HepG2 (cell line): Measurements from ENCODE around the gene VAMP5. TPM values are rescaled to one million over a fixed set of nuclear protein-coding genes. Genes with fewer than 3 reads are reported as not detected.

Source experiments
- ARNT2 ChIP-seq: sonication (generic); formaldehyde crosslinking; IDR thresholded peaks from 2 replicates; pipeline ENCODE4 v1.8.0; 2022; ENCODE audit warnings: mild to moderate bottlenecking, low read depth, missing genetic modification reagents, moderate library complexity
- CREB1 ChIP-seq, 2 experiments: fragments of 450-650 bp in 1 of 2; IDR thresholded peaks; 2 replicates each; pipeline ENCODE4 v1.6.1; 2016 to 2017; ENCODE audit warnings: control low read depth in 1 of 2, mild to moderate bottlenecking in 1 of 2, missing compliant biosample characterization in 1 of 2, missing genetic modification characterization in 1 of 2
- GTF3A ChIP-seq: sonication (generic); formaldehyde crosslinking; conservative IDR thresholded peaks from 2 replicates; pipeline ENCODE4 v1.4.0; 2020; ENCODE audit warnings: mild to moderate bottlenecking, missing genetic modification reagents
- HHEX ChIP-seq: IDR thresholded peaks from 2 replicates; pipeline ENCODE4 v1.6.1; 2016; ENCODE audit warnings: control low read depth
- HMG20A ChIP-seq: IDR thresholded peaks from 2 replicates; pipeline ENCODE4 v1.6.1; 2016; ENCODE audit warnings: borderline replicate concordance
- HMGA1 ChIP-seq: sonication (generic); formaldehyde crosslinking; conservative IDR thresholded peaks from 2 replicates; pipeline ENCODE4 v1.4.0; 2020; ENCODE audit warnings: missing genetic modification reagents
- NFE2L2 ChIP-seq: fragments of 150-350 bp; IDR thresholded peaks from 2 replicates; pipeline ENCODE4 v1.6.1; 2014; ENCODE audit warnings: low read length
- NFRKB ChIP-seq: fragments of 450-650 bp; IDR thresholded peaks from 2 replicates; pipeline ENCODE4 v1.6.1; 2017
- NFYB ChIP-seq: sonication (generic); formaldehyde crosslinking; IDR thresholded peaks from 2 replicates; pipeline ENCODE4 v1.4.0; 2020; ENCODE audit warnings: missing genetic modification reagents
- RFXANK ChIP-seq: IDR thresholded peaks from 2 replicates; pipeline ENCODE4 v1.6.1; 2016
- SIX4 ChIP-seq: sonication (generic); formaldehyde crosslinking; IDR thresholded peaks from 2 replicates; pipeline ENCODE4 v1.4.0; 2020; ENCODE audit warnings: missing genetic modification reagents
- ZEB1 ChIP-seq: IDR thresholded peaks from 2 replicates; pipeline ENCODE4 v1.6.1; 2012; ENCODE audit warnings: mild to moderate bottlenecking, low read depth, inconsistent platforms; ENCODE audit not compliant: insufficient replicate concordance
- ZFP90 ChIP-seq: sonication (generic); formaldehyde crosslinking; IDR thresholded peaks from 2 replicates; pipeline ENCODE4 v1.8.0; 2022; ENCODE audit warnings: missing genetic modification reagents, mild to moderate bottlenecking, inconsistent platforms, borderline replicate concordance
- ZNF253 ChIP-seq: sonication (generic); formaldehyde crosslinking; IDR thresholded peaks from 2 replicates; pipeline ENCODE4 v1.8.0; 2022; ENCODE audit warnings: mild to moderate bottlenecking, missing genetic modification reagents, borderline replicate concordance
- ZNF333 ChIP-seq: sonication (generic); formaldehyde crosslinking; IDR thresholded peaks from 2 replicates; pipeline ENCODE4 v1.4.0; 2020; ENCODE audit warnings: mild to moderate bottlenecking, missing genetic modification reagents, borderline replicate concordance
- ZNF510 ChIP-seq: sonication (generic); formaldehyde crosslinking; IDR thresholded peaks from 2 replicates; pipeline ENCODE4 v1.4.0; 2020; ENCODE audit warnings: low read depth, mild to moderate bottlenecking, missing genetic modification reagents
- ZNF784 ChIP-seq: sonication (generic); formaldehyde crosslinking; IDR thresholded peaks from 2 replicates; pipeline ENCODE4 v1.5.1; 2020; ENCODE audit warnings: missing genetic modification reagents, mild to moderate bottlenecking, borderline replicate concordance
- polyA plus RNA-seq, 8 experiments: library from polyadenylated mRNA; depleted of rRNA in 3 of 8; stranded (reverse) in 7 of 8; unstranded in 1 of 8; fragments of >200 nt; fragmentation: Illumina TruSeq in 4 of 8; extraction: Trizol in 4 of 8; gene quantifications; 2 replicates each; pipeline versions ENCODE4 v1.2.1 to v1.2.3, GENCODE V29; 2011 to 2016; ENCODE audit warnings: low read depth in 4 of 8, missing spikeins in 1 of 8, mixed read lengths in 1 of 8; ENCODE audit not compliant: insufficient read depth in 1 of 8
- total RNA-seq, 5 experiments: library from RNA; depleted of rRNA; stranded (reverse); fragments of >200 nt; fragmentation: Illumina TruSeq; extraction: Trizol; gene quantifications; 2 replicates each; pipeline ENCODE4 v1.2.3, GENCODE V29; 2016; ENCODE audit warnings: low read depth in 1 of 5
- TF ChIP-seq, protein P1 (sequence below): sonication (generic); formaldehyde crosslinking; IDR thresholded peaks from 2 replicates; pipeline ENCODE4 v1.5.1; 2020; ENCODE audit warnings: missing genetic modification reagents, mild to moderate bottlenecking, borderline replicate concordance
- TF ChIP-seq, protein P2 (sequence below): IDR thresholded peaks from 2 replicates; pipeline ENCODE4 v1.6.1; 2016; ENCODE audit warnings: low read depth
- TF ChIP-seq, protein P3 (sequence below): sonication (generic); formaldehyde crosslinking; conservative IDR thresholded peaks from 2 replicates; pipeline ENCODE4 v1.4.0; 2020; ENCODE audit warnings: missing genetic modification reagents
- TF ChIP-seq, protein P4 (sequence below): sonication (generic); formaldehyde crosslinking; IDR thresholded peaks from 2 replicates; pipeline ENCODE4 v1.4.0; 2020; ENCODE audit warnings: missing genetic modification reagents
- TF ChIP-seq, protein P5 (sequence below): conservative IDR thresholded peaks from 2 replicates; pipeline ENCODE4 v1.6.1; 2018; ENCODE audit warnings: missing genetic modification reagents

The VAMP5 gene
- total and polyA plus RNA-seq, 2 of the 13 experiments (the other 11 are each of a cell fraction or from before 2014, with no cell fraction given) = 7.2 to 56.7 TPM

DNA sequence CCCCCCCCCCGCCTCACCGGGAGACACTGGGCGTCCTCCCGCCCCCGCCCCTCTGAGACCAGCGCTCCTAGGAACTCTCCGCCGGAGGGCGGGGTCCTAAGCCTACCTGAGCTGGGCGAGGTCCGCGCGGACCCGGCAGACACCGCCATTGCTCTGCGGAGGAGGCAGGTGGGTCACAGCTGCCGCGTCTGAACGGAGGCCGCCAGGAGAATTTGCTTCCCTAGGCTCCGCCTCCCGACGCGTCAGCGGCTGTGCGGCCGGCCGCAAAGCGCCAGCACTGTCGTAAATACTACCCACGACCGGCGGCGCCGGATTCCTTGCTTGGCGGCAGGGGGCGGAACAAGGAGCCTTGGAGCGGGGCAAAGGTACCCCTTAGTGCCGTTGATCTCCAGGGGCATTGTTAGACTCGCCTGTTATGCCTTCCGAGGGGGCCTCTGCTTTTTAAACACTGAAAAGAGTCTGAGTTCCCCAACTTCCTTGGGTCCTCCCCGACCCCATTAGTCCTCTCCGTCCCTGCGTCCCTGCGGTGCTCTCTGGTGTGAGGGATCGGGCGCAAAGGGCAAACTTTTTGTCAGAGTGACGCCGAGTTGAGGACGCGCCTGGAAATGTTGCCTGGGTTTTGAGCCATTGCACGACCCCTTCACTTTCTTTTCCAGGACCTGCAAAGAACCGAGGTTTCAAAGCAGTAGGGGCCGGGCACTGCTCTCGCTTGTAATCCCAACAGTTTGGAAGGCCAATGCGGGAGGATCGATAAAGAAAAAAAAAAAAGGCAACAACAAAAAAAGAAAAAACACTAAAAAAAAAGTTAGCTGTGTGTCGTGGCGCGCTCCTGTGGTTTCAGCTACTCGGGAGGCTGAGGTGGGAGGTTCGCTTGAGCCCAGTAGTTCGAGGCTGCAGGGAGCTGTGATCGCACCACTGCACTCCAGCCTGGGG lies 22.7 kb upstream of the VAMP5 start, which contains the start of gene GGCX (continued):
- TF ChIP-seq ZEB1 (peak; percentile 76), SIX4 (0 out of 2 replicates have a peak, but pooled peaks have one; percentile 13), ZNF510 (CRISPR knock-in tag) (0 out of 2 replicates have a peak, but pooled peaks have one; percentile 63), HMG20A (CRISPR knock-in tag) (no peak; the same call in 1 of the 2 replicates), ARNT2 (CRISPR knock-in tag) (peak; percentile 62), NFYB (CRISPR knock-in tag) (peak; percentile 39; the same call in 1 of the 2 replicates), ZFP90 (CRISPR knock-in tag) (peak; percentile 94), RFXANK (CRISPR knock-in tag) (no peak), NFE2L2 (no peak), HHEX (CRISPR knock-in tag) (no peak), GTF3A (CRISPR knock-in tag) (no peak), ZNF253 (CRISPR knock-in tag) (0 out of 2 replicates have a peak, but pooled peaks have one; percentile 20), ZNF784 (CRISPR knock-in tag) (no peak; the same call in 1 of the 2 replicates), HMGA1 (CRISPR knock-in tag) (no peak), ZNF333 (CRISPR knock-in tag) (peak; percentile 89; the same call in 1 of the 2 replicates), CREB1 (IDR thresholded peaks at IDR 0.05) (peak; percentile 84), CREB1 (CRISPR knock-in tag; IDR thresholded peaks at IDR 0.05) (peak; percentile 96), NFRKB (no peak)
- TF ChIP-seq, protein P1, sequence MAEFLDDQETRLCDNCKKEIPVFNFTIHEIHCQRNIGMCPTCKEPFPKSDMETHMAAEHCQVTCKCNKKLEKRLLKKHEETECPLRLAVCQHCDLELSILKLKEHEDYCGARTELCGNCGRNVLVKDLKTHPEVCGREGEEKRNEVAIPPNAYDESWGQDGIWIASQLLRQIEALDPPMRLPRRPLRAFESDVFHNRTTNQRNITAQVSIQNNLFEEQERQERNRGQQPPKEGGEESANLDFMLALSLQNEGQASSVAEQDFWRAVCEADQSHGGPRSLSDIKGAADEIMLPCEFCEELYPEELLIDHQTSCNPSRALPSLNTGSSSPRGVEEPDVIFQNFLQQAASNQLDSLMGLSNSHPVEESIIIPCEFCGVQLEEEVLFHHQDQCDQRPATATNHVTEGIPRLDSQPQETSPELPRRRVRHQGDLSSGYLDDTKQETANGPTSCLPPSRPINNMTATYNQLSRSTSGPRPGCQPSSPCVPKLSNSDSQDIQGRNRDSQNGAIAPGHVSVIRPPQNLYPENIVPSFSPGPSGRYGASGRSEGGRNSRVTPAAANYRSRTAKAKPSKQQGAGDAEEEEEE (CRISPR knock-in tag) = no peak
- TF ChIP-seq, protein P2, sequence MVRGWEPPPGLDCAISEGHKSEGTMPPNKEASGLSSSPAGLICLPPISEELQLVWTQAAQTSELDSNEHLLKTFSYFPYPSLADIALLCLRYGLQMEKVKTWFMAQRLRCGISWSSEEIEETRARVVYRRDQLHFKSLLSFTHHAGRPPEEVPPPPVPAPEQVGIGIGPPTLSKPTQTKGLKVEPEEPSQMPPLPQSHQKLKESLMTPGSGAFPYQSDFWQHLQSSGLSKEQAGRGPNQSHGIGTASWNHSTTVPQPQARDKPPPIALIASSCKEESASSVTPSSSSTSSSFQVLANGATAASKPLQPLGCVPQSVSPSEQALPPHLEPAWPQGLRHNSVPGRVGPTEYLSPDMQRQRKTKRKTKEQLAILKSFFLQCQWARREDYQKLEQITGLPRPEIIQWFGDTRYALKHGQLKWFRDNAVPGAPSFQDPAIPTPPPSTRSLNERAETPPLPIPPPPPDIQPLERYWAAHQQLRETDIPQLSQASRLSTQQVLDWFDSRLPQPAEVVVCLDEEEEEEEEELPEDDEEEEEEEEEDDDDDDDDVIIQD (CRISPR knock-in tag) = peak; percentile 34; the same call in 1 of the 2 replicates
- TF ChIP-seq, protein P3, sequence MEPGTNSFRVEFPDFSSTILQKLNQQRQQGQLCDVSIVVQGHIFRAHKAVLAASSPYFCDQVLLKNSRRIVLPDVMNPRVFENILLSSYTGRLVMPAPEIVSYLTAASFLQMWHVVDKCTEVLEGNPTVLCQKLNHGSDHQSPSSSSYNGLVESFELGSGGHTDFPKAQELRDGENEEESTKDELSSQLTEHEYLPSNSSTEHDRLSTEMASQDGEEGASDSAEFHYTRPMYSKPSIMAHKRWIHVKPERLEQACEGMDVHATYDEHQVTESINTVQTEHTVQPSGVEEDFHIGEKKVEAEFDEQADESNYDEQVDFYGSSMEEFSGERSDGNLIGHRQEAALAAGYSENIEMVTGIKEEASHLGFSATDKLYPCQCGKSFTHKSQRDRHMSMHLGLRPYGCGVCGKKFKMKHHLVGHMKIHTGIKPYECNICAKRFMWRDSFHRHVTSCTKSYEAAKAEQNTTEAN = peak; percentile 45
- TF ChIP-seq, protein P4, sequence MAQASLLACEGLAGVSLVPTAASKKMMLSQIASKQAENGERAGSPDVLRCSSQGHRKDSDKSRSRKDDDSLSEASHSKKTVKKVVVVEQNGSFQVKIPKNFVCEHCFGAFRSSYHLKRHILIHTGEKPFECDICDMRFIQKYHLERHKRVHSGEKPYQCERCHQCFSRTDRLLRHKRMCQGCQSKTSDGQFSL (CRISPR knock-in tag) = 0 out of 2 replicates have a peak, but pooled peaks have one; percentile 22
- TF ChIP-seq, protein P5, sequence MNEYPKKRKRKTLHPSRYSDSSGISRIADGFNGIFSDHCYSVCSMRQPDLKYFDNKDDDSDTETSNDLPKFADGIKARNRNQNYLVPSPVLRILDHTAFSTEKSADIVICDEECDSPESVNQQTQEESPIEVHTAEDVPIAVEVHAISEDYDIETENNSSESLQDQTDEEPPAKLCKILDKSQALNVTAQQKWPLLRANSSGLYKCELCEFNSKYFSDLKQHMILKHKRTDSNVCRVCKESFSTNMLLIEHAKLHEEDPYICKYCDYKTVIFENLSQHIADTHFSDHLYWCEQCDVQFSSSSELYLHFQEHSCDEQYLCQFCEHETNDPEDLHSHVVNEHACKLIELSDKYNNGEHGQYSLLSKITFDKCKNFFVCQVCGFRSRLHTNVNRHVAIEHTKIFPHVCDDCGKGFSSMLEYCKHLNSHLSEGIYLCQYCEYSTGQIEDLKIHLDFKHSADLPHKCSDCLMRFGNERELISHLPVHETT (CRISPR knock-in tag) = 0 out of 2 replicates have a peak, but pooled peaks have one; percentile 21
